ENCODE results near the gene PTGDR.

The PTGDR gene

GRCh38 chr14:52313462-52313861 is 46.0 kb downstream of the PTGDR start:
- no peak for DNase-seq

- DNase-seq, result peak; percentile 71
Observed at GRCh38 chr14:52313903-52314594, 46.6 kb downstream of the PTGDR start, which contains the start of gene PTGER2. Gene PTGER2, plus strand, starts transcription at chr14:52314312. Its CDS starts 237 bp downstream, at chr14:52314549.

GRCh38 chr14:52314595-52315354 is 47.3 kb downstream of the PTGDR start:
- DNase-seq, result peak; percentile 43

GRCh38 chr14:52315355-52315718 is 47.8 kb downstream of the PTGDR start:
- DNase-seq, result peak; percentile 24

GRCh38 chr14:52318062-52318461 is 50.6 kb downstream of the PTGDR start:
- no peak for DNase-seq

- DNase-seq, result no peak
Observed at GRCh38 chr14:52318826-52319645, 51.5 kb downstream of the PTGDR start.

GRCh38 chr14:52319919-52320318 is 52.4 kb downstream of the PTGDR start:
- DNase-seq, result no peak

- DNase-seq, result no peak
Observed at GRCh38 chr14:52325126-52325525, 57.6 kb downstream of the PTGDR start.

- no peak for DNase-seq
Observed at GRCh38 chr14:52325630-52326029, 58.1 kb downstream of the PTGDR start.

Measured in activated naive CD4-positive, alpha-beta T cell treated with anti-CD3 and anti-CD28 coated beads, Interleukin-2, amount 50 U/mL, for 16 hours (primary cell).